SK-N-SH (cell line): Measurements from ENCODE around the gene NUP205. TPM values are rescaled to one million over a fixed set of nuclear protein-coding genes. Genes with fewer than 3 reads are reported as not detected.
A peak's percentile ranks its signal among the peaks of the same experiment; 100 is the strongest.

Source experiments
- CTCF ChIA-PET: fragments of 300-600, 350-600 bp; formaldehyde crosslinking; extraction: SDS; loops from one replicate; lab custom pipeline; 2021; lab: Yijun Ruan, JAX
- POLR2A ChIA-PET: fragments of 350-600 bp; sonication (Branson Sonifier 250); formaldehyde crosslinking; extraction: SDS; loops from one replicate; lab custom pipeline; 2020; ENCODE audit warnings: antibody characterized with exemption, inconsistent platforms; lab: Yijun Ruan, JAX
- DNase-seq: peaks from one replicate; pipeline ENCODE4 v3.0.0; 2012
- H2AFZ ChIP-seq: fragments of 200-600 bp; sonication (generic); 2 replicates; pipeline ENCODE4 v1.8.1; 2016; ENCODE audit warnings: antibody characterized with exemption, mild to moderate bottlenecking, low read depth
- H3F3A ChIP-seq: fragments of 200-600 bp; sonication (generic); replicated peaks from 2 replicates; pipeline ENCODE3; 2016; ENCODE audit warnings: antibody characterized with exemption, mild to moderate bottlenecking; ENCODE audit not compliant: insufficient read depth
- H3K27ac ChIP-seq, 2 experiments: fragments of 200-500 bp in 1 of 2; fragments of 200-600 bp in 1 of 2; sonication (Bioruptor generic) in 1 of 2; sonication (generic), shearing (Covaris generic) in 1 of 2; 2 replicates each; pipeline versions ENCODE4 v1.5.1 to v1.6.1; 2014 to 2016; ENCODE audit warnings: low read depth in 2 of 2, inconsistent platforms in 1 of 2, low read length in 1 of 2, mild to moderate bottlenecking in 1 of 2, mixed read lengths in 1 of 2
- H3K27me3 ChIP-seq: fragments of 200-600 bp; sonication (generic), shearing (Covaris generic); 2 replicates; pipeline ENCODE4 v1.6.1; 2016; ENCODE audit warnings: mixed run types; ENCODE audit not compliant: insufficient read depth
- H3K36me3 ChIP-seq, 2 experiments: fragments of 200-500 bp in 1 of 2; fragments of 200-600 bp in 1 of 2; sonication (Bioruptor generic) in 1 of 2; sonication (generic) in 1 of 2; replicated peaks in 1 of 2; 2 replicates each; pipeline versions ENCODE3 to v1.5.1; 2014 to 2016; ENCODE audit warnings: low read length in 1 of 2, mild to moderate bottlenecking in 1 of 2; ENCODE audit not compliant: insufficient read depth in 2 of 2, control insufficient read depth in 1 of 2
- H3K4me1 ChIP-seq, 2 experiments: fragments of 200-500 bp in 1 of 2; fragments of 200-600 bp in 1 of 2; sonication (Bioruptor generic) in 1 of 2; sonication (generic), shearing (Covaris generic) in 1 of 2; 2 replicates each; pipeline versions ENCODE4 v1.5.1 to v1.6.1; 2014 to 2016; ENCODE audit warnings: low read depth in 1 of 2, low read length in 1 of 2, mixed run types in 1 of 2; ENCODE audit not compliant: insufficient read depth in 2 of 2, control insufficient read depth in 1 of 2
- H3K4me2 ChIP-seq: fragments of 200-600 bp; sonication (generic), shearing (Covaris generic); 2 replicates; pipeline ENCODE4 v1.6.1; 2017; ENCODE audit warnings: mixed run types
- H3K4me3 ChIP-seq, 2 experiments: fragments of 200-500 bp in 1 of 2; fragments of 200-600 bp in 1 of 2; sonication (Bioruptor generic) in 1 of 2; sonication (generic), shearing (Covaris generic) in 1 of 2; 2 replicates each; pipeline versions ENCODE4 v1.5.1 to v1.8.1; 2014 to 2016; ENCODE audit warnings: low read depth in 2 of 2, inconsistent platforms in 1 of 2, low read length in 1 of 2, mild to moderate bottlenecking in 1 of 2, mixed read lengths in 1 of 2, moderate library complexity in 1 of 2
- H3K79me2 ChIP-seq: fragments of 200-600 bp; sonication (generic); 2 replicates; pipeline ENCODE4 v1.8.1; 2017; ENCODE audit warnings: mild to moderate bottlenecking; ENCODE audit not compliant: insufficient read depth
- H3K9ac ChIP-seq: fragments of 200-600 bp; sonication (generic); 2 replicates; pipeline ENCODE4 v1.6.1; 2017; ENCODE audit warnings: mixed run types
- H3K9me2 ChIP-seq: fragments of 200-600 bp; sonication (generic); 2 replicates; pipeline ENCODE4 v1.6.1; 2017; ENCODE audit warnings: mixed run types
- H3K9me3 ChIP-seq: fragments of 200-600 bp; sonication (generic); 2 replicates; pipeline ENCODE4 v1.6.1; 2017; ENCODE audit warnings: mixed run types, mild to moderate bottlenecking, moderate library complexity
- H4K20me1 ChIP-seq: fragments of 200-600 bp; sonication (generic); 2 replicates; pipeline ENCODE4 v1.6.1; 2017; ENCODE audit warnings: mild to moderate bottlenecking, mixed run types; ENCODE audit not compliant: insufficient read depth
- CHD2 ChIP-seq: fragments of 150-350 bp; IDR thresholded peaks from 2 replicates; pipeline ENCODE4 v1.6.1; 2018; ENCODE audit warnings: low read length; ENCODE audit not compliant: partially characterized antibody
- ELF1 ChIP-seq: IDR thresholded peaks from 2 replicates; pipeline ENCODE4 v1.4.0; 2012
- EP300 ChIP-seq, 2 experiments: IDR thresholded peaks; 2 replicates each; pipeline versions ENCODE4 v1.4.0 to v1.6.1; 2012; ENCODE audit warnings: borderline replicate concordance in 1 of 2, low read depth in 1 of 2, low read length in 1 of 2
- GABPA ChIP-seq: IDR thresholded peaks from 2 replicates; pipeline ENCODE4 v1.4.0; 2012; ENCODE audit warnings: low read depth, mild to moderate bottlenecking
- GATA2 ChIP-seq: sonication (generic); formaldehyde crosslinking; IDR thresholded peaks from 2 replicates; pipeline ENCODE4 v1.5.0; 2020; ENCODE audit warnings: mild to moderate bottlenecking, missing genetic modification reagents
- MEF2A ChIP-seq: IDR thresholded peaks from 2 replicates; pipeline ENCODE4 v1.4.0; 2012; ENCODE audit warnings: low read depth, borderline replicate concordance
- NFIC ChIP-seq: IDR thresholded peaks from 2 replicates; pipeline ENCODE4 v1.4.0; 2012; ENCODE audit warnings: borderline replicate concordance
- RCOR1 ChIP-seq: fragments of 150-350 bp; IDR thresholded peaks from 2 replicates; pipeline ENCODE4 v1.6.1; 2017; ENCODE audit warnings: antibody characterized with exemption, low read length
- RFX5 ChIP-seq: IDR thresholded peaks from 2 replicates; pipeline ENCODE4 v1.6.1; 2012; ENCODE audit warnings: mild to moderate bottlenecking, improper control_type of control experiment, low read length
- SIN3A ChIP-seq: IDR thresholded peaks from 2 replicates; pipeline ENCODE4 v1.6.1; 2012; ENCODE audit warnings: low read depth, mild to moderate bottlenecking, low read length, moderate library complexity, borderline replicate concordance
- TCF12 ChIP-seq: IDR thresholded peaks from 2 replicates; pipeline ENCODE4 v1.4.0; 2012
- YY1 ChIP-seq: IDR thresholded peaks from 2 replicates; pipeline ENCODE4 v1.4.0; 2012; ENCODE audit warnings: low read depth, mild to moderate bottlenecking
- WGBS: methylation state at CpG from one replicate; pipeline ENCODE4 v1.1.6; 2017; ENCODE audit warnings: low lambda C conversion rate; 5-methylcytosine and 5-hydroxymethylcytosine counted together
- polyA plus RNA-seq, 3 experiments: library from polyadenylated mRNA; depleted of rRNA; stranded (reverse); fragments of >200 nt; gene quantifications; 2 replicates each; pipeline ENCODE4 v1.2.3, GENCODE V29; 2012
- TF ChIP-seq, protein P1 (sequence below): fragments of 150-350 bp; IDR thresholded peaks from 2 replicates; pipeline ENCODE4 v1.6.1; 2016; ENCODE audit warnings: mild to moderate bottlenecking, low read depth, low read length
- TF ChIP-seq, protein P2 (sequence below): IDR thresholded peaks from 2 replicates; pipeline ENCODE4 v1.4.0; 2012; ENCODE audit warnings: low read depth
- TF ChIP-seq, protein P3 (sequence below): IDR thresholded peaks from 2 replicates; pipeline ENCODE4 v1.4.0; 2012; ENCODE audit warnings: low read depth, borderline replicate concordance
- TF ChIP-seq, protein P4 (sequence below): fragments of 150-350 bp; IDR thresholded peaks from 2 replicates; pipeline ENCODE4 v1.6.1; 2017; ENCODE audit warnings: antibody characterized with exemption, low read length, low read depth, borderline replicate concordance
- TF ChIP-seq, protein P5 (sequence below): IDR thresholded peaks from 2 replicates; pipeline ENCODE4 v1.6.1; 2012; ENCODE audit warnings: mild to moderate bottlenecking, low read depth, low read length, moderate library complexity

Gene NUP205, protein sequence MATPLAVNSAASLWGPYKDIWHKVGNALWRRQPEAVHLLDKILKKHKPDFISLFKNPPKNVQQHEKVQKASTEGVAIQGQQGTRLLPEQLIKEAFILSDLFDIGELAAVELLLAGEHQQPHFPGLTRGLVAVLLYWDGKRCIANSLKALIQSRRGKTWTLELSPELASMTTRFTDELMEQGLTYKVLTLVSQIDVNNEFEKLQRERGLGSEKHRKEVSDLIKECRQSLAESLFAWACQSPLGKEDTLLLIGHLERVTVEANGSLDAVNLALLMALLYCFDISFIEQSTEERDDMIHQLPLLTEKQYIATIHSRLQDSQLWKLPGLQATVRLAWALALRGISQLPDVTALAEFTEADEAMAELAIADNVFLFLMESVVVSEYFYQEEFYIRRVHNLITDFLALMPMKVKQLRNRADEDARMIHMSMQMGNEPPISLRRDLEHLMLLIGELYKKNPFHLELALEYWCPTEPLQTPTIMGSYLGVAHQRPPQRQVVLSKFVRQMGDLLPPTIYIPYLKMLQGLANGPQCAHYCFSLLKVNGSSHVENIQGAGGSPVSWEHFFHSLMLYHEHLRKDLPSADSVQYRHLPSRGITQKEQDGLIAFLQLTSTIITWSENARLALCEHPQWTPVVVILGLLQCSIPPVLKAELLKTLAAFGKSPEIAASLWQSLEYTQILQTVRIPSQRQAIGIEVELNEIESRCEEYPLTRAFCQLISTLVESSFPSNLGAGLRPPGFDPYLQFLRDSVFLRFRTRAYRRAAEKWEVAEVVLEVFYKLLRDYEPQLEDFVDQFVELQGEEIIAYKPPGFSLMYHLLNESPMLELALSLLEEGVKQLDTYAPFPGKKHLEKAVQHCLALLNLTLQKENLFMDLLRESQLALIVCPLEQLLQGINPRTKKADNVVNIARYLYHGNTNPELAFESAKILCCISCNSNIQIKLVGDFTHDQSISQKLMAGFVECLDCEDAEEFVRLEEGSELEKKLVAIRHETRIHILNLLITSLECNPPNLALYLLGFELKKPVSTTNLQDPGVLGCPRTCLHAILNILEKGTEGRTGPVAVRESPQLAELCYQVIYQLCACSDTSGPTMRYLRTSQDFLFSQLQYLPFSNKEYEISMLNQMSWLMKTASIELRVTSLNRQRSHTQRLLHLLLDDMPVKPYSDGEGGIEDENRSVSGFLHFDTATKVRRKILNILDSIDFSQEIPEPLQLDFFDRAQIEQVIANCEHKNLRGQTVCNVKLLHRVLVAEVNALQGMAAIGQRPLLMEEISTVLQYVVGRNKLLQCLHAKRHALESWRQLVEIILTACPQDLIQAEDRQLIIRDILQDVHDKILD (N-terminal part only)
- polyA plus RNA-seq (2012; rRNA removed) = 48.2 and 60.8 TPM in 2 replicates
- 51.5 and 51.9 TPM in 2 replicates for polyA plus RNA-seq (2012; cell fraction: cytosol; rRNA removed)
- polyA plus RNA-seq (2012; cell fraction: nucleus; rRNA removed) = 60.3 and 92.0 TPM in 2 replicates

DNA sequence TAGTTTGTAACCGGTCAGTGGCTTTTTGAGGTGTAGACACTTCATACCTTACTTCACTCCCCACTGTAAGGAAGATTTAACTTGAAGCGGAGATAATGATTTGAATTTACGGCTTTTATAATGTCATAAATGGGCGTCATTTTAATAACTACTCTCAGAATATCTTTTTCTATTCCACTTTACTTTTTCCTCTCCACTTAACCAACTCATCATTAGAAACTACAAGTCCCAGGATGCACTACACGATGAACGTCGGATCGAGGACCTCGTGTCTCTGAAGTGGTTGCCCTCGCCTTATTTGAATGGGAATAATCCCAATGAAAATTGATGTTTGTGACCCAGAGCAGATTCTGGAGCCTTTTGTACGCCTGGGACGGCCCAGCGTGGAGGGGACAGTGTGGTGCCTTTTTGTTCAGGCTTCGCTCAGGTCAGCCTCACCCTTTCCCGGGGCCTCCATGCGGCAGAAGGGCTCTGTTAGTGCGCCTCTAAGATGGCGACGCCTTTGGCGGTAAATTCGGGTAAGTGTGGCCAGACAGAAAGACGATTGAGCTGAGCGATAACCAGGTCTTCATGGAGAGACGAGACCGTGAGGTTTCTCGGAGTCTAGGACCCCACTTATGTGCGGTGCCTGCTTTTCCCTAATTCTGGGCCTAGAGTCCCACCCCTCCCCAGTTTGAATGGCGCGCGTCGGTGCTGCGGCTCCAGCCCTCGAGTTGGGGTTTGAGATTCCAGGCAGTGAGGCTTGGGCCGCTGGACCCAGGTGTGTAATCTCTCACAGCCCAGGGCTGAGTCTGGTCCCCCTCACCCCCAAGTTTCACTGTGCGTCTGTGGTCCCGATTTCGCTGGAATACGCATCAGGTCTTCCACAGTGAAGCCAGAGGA is at the start of gene NUP205:
Gene NUP205 (plus strand): TSS at position 463 of the 882 bp plus-strand sequence. CDS start 28 bp downstream, at position 491.
- peaks cover 0 to 5% of the 10 kb centered on the region in 2 experiments for H3K36me3 ChIP-seq
- ChIA-PET POLR2A (interaction anchor here (1.0 to 1.5 kb wide), 2 partner anchors 34 to 48 kb away, joined by 3 read pairs; no protein-coding TSS in a partner anchor), CTCF (interaction anchor here (0.7 to 2.5 kb wide), 11 partner anchors 12 to 282 kb away, joined by 3 to 16 read pairs (median 5); no protein-coding TSS in a partner anchor)
- peak within 1 kb of the TSS; percentile 85 to 97 for H3K27ac ChIP-seq
- H3K4me3 ChIP-seq = peak within 1 kb of the TSS; percentile 83 to 92
- peak within 1 kb of the TSS; percentile 93 for H3K4me2 ChIP-seq
- H3F3A ChIP-seq = peaks cover 13% of the 10 kb centered on the region
- peak within 1 kb of the TSS; percentile 92 for H3K9ac ChIP-seq
- peak; percentile 85 for DNase-seq
- no peaks in the 10 kb centered on the region for H3K9me2 ChIP-seq
- peaks cover 49% of the 10 kb centered on the region for H3K79me2 ChIP-seq
- no peaks in the 10 kb centered on the region for H3K9me3 ChIP-seq
- WGBS = 3% methylated on average over 29 of the region's 38 CpGs
- H3K27me3 ChIP-seq = no peaks in the 10 kb centered on the region
- H4K20me1 ChIP-seq = no peaks in the 10 kb centered on the region
- H3K4me1 ChIP-seq = peaks cover 0 to 3% of the 10 kb centered on the region in 2 experiments; a peak in 2 of 4 replicates
- H2AFZ ChIP-seq = peak within 1 kb of the TSS; percentile 88
- TF ChIP-seq, protein P1, sequence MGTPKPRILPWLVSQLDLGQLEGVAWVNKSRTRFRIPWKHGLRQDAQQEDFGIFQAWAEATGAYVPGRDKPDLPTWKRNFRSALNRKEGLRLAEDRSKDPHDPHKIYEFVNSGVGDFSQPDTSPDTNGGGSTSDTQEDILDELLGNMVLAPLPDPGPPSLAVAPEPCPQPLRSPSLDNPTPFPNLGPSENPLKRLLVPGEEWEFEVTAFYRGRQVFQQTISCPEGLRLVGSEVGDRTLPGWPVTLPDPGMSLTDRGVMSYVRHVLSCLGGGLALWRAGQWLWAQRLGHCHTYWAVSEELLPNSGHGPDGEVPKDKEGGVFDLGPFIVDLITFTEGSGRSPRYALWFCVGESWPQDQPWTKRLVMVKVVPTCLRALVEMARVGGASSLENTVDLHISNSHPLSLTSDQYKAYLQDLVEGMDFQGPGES = no peak; the same call in 1 of the 2 replicates
- TF ChIP-seq, protein P2, sequence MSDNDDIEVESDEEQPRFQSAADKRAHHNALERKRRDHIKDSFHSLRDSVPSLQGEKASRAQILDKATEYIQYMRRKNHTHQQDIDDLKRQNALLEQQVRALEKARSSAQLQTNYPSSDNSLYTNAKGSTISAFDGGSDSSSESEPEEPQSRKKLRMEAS = peak; percentile 97
- TF ChIP-seq GATA2 (CRISPR knock-in tag) = no peak
- TF ChIP-seq, protein P3, sequence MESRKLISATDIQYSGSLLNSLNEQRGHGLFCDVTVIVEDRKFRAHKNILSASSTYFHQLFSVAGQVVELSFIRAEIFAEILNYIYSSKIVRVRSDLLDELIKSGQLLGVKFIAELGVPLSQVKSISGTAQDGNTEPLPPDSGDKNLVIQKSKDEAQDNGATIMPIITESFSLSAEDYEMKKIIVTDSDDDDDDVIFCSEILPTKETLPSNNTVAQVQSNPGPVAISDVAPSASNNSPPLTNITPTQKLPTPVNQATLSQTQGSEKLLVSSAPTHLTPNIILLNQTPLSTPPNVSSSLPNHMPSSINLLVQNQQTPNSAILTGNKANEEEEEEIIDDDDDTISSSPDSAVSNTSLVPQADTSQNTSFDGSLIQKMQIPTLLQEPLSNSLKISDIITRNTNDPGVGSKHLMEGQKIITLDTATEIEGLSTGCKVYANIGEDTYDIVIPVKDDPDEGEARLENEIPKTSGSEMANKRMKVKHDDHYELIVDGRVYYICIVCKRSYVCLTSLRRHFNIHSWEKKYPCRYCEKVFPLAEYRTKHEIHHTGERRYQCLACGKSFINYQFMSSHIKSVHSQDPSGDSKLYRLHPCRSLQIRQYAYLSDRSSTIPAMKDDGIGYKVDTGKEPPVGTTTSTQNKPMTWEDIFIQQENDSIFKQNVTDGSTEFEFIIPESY = no peak
- TF ChIP-seq SIN3A = peak; percentile 90
- TF ChIP-seq ELF1 = no peak; the same call in 1 of the 2 replicates
- TF ChIP-seq, protein P4, sequence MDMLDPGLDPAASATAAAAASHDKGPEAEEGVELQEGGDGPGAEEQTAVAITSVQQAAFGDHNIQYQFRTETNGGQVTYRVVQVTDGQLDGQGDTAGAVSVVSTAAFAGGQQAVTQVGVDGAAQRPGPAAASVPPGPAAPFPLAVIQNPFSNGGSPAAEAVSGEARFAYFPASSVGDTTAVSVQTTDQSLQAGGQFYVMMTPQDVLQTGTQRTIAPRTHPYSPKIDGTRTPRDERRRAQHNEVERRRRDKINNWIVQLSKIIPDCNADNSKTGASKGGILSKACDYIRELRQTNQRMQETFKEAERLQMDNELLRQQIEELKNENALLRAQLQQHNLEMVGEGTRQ = peak; percentile 11; the same call in 1 of the 2 replicates
- no peak for TF ChIP-seq MEF2A
- TF ChIP-seq GABPA = peak; percentile 10; the same call in 1 of the 2 replicates
- TF ChIP-seq NFIC = no peak
- peak; percentile 81 for TF ChIP-seq CHD2
- peak; percentile 56; the same call in 1 of the 2 replicates for TF ChIP-seq RCOR1
- TF ChIP-seq RFX5 = no peak
- TF ChIP-seq YY1 = peak; percentile 97
- no peak; the same call in 1 of the 2 replicates for TF ChIP-seq TCF12
- TF ChIP-seq EP300 (IDR thresholded peaks at IDR 0.05; ENCODE audit: borderline replicate concordance in 1 of 2, low read depth in 1 of 2, low read length in 1 of 2) = no peak
- TF ChIP-seq, protein P5, sequence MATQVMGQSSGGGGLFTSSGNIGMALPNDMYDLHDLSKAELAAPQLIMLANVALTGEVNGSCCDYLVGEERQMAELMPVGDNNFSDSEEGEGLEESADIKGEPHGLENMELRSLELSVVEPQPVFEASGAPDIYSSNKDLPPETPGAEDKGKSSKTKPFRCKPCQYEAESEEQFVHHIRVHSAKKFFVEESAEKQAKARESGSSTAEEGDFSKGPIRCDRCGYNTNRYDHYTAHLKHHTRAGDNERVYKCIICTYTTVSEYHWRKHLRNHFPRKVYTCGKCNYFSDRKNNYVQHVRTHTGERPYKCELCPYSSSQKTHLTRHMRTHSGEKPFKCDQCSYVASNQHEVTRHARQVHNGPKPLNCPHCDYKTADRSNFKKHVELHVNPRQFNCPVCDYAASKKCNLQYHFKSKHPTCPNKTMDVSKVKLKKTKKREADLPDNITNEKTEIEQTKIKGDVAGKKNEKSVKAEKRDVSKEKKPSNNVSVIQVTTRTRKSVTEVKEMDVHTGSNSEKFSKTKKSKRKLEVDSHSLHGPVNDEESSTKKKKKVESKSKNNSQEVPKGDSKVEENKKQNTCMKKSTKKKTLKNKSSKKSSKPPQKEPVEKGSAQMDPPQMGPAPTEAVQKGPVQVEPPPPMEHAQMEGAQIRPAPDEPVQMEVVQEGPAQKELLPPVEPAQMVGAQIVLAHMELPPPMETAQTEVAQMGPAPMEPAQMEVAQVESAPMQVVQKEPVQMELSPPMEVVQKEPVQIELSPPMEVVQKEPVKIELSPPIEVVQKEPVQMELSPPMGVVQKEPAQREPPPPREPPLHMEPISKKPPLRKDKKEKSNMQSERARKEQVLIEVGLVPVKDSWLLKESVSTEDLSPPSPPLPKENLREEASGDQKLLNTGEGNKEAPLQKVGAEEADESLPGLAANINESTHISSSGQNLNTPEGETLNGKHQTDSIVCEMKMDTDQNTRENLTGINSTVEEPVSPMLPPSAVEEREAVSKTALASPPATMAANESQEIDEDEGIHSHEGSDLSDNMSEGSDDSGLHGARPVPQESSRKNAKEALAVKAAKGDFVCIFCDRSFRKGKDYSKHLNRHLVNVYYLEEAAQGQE = peak; percentile 49; the same call in 1 of the 2 replicates
